Effector memory CD4-positive, alpha-beta T cell (primary cell): ENCODE data around the gene RTL10.

Source experiments
- DNase-seq, 3 donors: peaks; one replicate each; pipeline ENCODE4 v3.0.0-alpha.2; 2020
- H3K27ac ChIP-seq: 2 replicates; pipeline ENCODE4 v1.7.0; 2013; ENCODE audit warnings: mild to moderate bottlenecking, low read length, moderate library complexity; ENCODE audit not compliant: insufficient read depth, poor library complexity, severe bottlenecking
- H3K27me3 ChIP-seq: replicated peaks from 2 replicates; pipeline ENCODE4 v1.7.0; 2013; ENCODE audit warnings: mild to moderate bottlenecking, low read length; ENCODE audit not compliant: insufficient read depth, control insufficient read depth, poor library complexity, severe bottlenecking
- H3K36me3 ChIP-seq: 2 replicates; pipeline ENCODE4 v1.7.0; 2013; ENCODE audit warnings: mild to moderate bottlenecking, low read length, moderate library complexity; ENCODE audit not compliant: control insufficient read depth, insufficient read depth
- H3K4me1 ChIP-seq: 2 replicates; pipeline ENCODE4 v1.7.0; 2013; ENCODE audit warnings: low read length, mild to moderate bottlenecking; ENCODE audit not compliant: control insufficient read depth, insufficient read depth, poor library complexity, severe bottlenecking
- H3K4me3 ChIP-seq: 2 replicates; pipeline ENCODE4 v1.7.0; 2013; ENCODE audit warnings: low read length, low read depth, mild to moderate bottlenecking; ENCODE audit not compliant: insufficient read depth, poor library complexity, severe bottlenecking
- H3K9me3 ChIP-seq: 2 replicates; pipeline ENCODE4 v1.7.0; 2013; ENCODE audit warnings: mild to moderate bottlenecking, low read length, moderate library complexity; ENCODE audit not compliant: control insufficient read depth

Gene RTL10

GRCh38 chr22:19876314-19876940, 21.8 kb upstream of the RTL10 start:
- H3K4me3 ChIP-seq: no peak overlapping the region
- no peaks in the 10 kb centered on the region for H3K9me3 ChIP-seq
- no peak overlapping the region for H3K27ac ChIP-seq
- H3K36me3 ChIP-seq: no peaks in the 10 kb centered on the region
- no peaks in the 10 kb centered on the region for H3K27me3 ChIP-seq
- no peak for DNase-seq
- peaks cover 13% of the 10 kb centered on the region for H3K4me1 ChIP-seq

GRCh38 chr22:19875531-19876313, 21.0 kb upstream of the RTL10 start:
- Histone ChIP-seq H3K27me3 (no peaks in the 10 kb centered on the region), H3K9me3 (no peaks in the 10 kb centered on the region), H3K4me3 (no peak overlapping the region), H3K27ac (no peak overlapping the region), H3K4me1 (peaks cover 13% of the 10 kb centered on the region), H3K36me3 (no peaks in the 10 kb centered on the region)
- no peak for DNase-seq

GRCh38 chr22:19875061-19875530, 20.4 kb upstream of the RTL10 start:
- Histone ChIP-seq H3K27ac (peak overlapping the region; percentile 10), H3K9me3 (no peaks in the 10 kb centered on the region), H3K4me3 (no peak overlapping the region), H3K36me3 (no peaks in the 10 kb centered on the region), H3K27me3 (no peaks in the 10 kb centered on the region), H3K4me1 (peaks cover 13% of the 10 kb centered on the region)
- no peak for DNase-seq

GRCh38 chr22:19874307-19875060, 19.8 kb upstream of the RTL10 start:
- Histone ChIP-seq H3K9me3 (no peaks in the 10 kb centered on the region), H3K27ac (peak overlapping the region; percentile 10), H3K36me3 (no peaks in the 10 kb centered on the region), H3K4me3 (no peak overlapping the region), H3K4me1 (peaks cover 13% of the 10 kb centered on the region), H3K27me3 (no peaks in the 10 kb centered on the region)
- no peak for DNase-seq

GRCh38 chr22:19873960-19874306, 19.3 kb upstream of the RTL10 start:
- H3K9me3 ChIP-seq: no peaks in the 10 kb centered on the region
- no peaks in the 10 kb centered on the region for H3K36me3 ChIP-seq
- no peak for DNase-seq
- H3K27me3 ChIP-seq: no peaks in the 10 kb centered on the region
- H3K27ac ChIP-seq: peak overlapping the region; percentile 10
- no peak overlapping the region for H3K4me3 ChIP-seq
- H3K4me1 ChIP-seq: peaks cover 13% of the 10 kb centered on the region

GRCh38 chr22:19873138-19873959, 18.7 kb upstream of the RTL10 start:
- no peak for DNase-seq
- peak overlapping the region; percentile 10 for H3K27ac ChIP-seq
- H3K4me1 ChIP-seq: peaks cover 13% of the 10 kb centered on the region

GRCh38 chr22:19872779-19873137, 18.1 kb upstream of the RTL10 start:
- DNase-seq: no peak

More at GRCh38 chr22:19873138-19873959, 18.7 kb upstream of the RTL10 start:
- no peaks in the 10 kb centered on the region for H3K9me3 ChIP-seq
- no peaks in the 10 kb centered on the region for H3K36me3 ChIP-seq
- H3K4me3 ChIP-seq: no peak overlapping the region
- H3K27me3 ChIP-seq: no peaks in the 10 kb centered on the region

GRCh38 chr22:19871845-19872778, 17.4 kb upstream of the RTL10 start:
- H3K4me3 ChIP-seq: no peak overlapping the region
- no peaks in the 10 kb centered on the region for H3K27me3 ChIP-seq
- H3K4me1 ChIP-seq: peaks cover 13% of the 10 kb centered on the region
- no peak overlapping the region for H3K27ac ChIP-seq
- no peaks in the 10 kb centered on the region for H3K9me3 ChIP-seq
- no peak for DNase-seq
- no peaks in the 10 kb centered on the region for H3K36me3 ChIP-seq

More at GRCh38 chr22:19872779-19873137, 18.1 kb upstream of the RTL10 start:
- H3K9me3 ChIP-seq: no peaks in the 10 kb centered on the region
- no peaks in the 10 kb centered on the region for H3K27me3 ChIP-seq
- H3K4me1 ChIP-seq: peaks cover 13% of the 10 kb centered on the region
- no peak overlapping the region for H3K27ac ChIP-seq
- no peaks in the 10 kb centered on the region for H3K36me3 ChIP-seq
- no peak overlapping the region for H3K4me3 ChIP-seq
